Motor neuron (in vitro differentiated cells): ENCODE data around the gene SGF29. TPM values are rescaled to one million over a fixed set of nuclear protein-coding genes. Genes with fewer than 3 reads are reported as not detected.
"Not testable (repeated sequence)": the region's sequence is repeated elsewhere in the genome, so short reads cannot be mapped to it uniquely, and the experiment has no call there.

Experiments
- ATAC-seq, 8 experiments: fragments of 200-7000 bp; cut with Tn5 transposase; replicated peaks in 6 of 8; 2 replicates each; pipeline ENCODE4 v1.8.0; 2021; ENCODE audit warnings: mild to moderate bottlenecking in 8 of 8, moderate library complexity in 8 of 8
- H3K27ac ChIP-seq, 2 donors: fragments of 250-450 bp; sonication (Bioruptor Pico); 2 replicates each; pipeline ENCODE4 v1.9.0; 2021; ENCODE audit warnings: antibody characterized with exemption in 2 of 2, mild to moderate bottlenecking in 2 of 2, moderate library complexity in 1 of 2
- H3K4me1 ChIP-seq, 2 donors: fragments of 250-450 bp; sonication (Bioruptor Pico); replicated peaks in 1 of 2; 2 replicates each; pipeline ENCODE4 v1.6.1; 2021; ENCODE audit warnings: antibody characterized with exemption in 2 of 2, mild to moderate bottlenecking in 2 of 2, moderate library complexity in 1 of 2
- H3K4me3 ChIP-seq, 5 donors: fragments of 250-450 bp; sonication (Bioruptor Pico); 2 replicates each; pipeline ENCODE4 v1.9.0; 2021; ENCODE audit warnings: antibody characterized with exemption in 5 of 5, mild to moderate bottlenecking in 5 of 5, moderate library complexity in 4 of 5
- WGBS, 10 experiments: fragments of 450-650 bp; shearing (Covaris generic); methylation state at CpG; one replicate each; pipeline ENCODE4 v1.0.0; 2022; 5-methylcytosine and 5-hydroxymethylcytosine counted together
- in situ Hi-C, 9 experiments: fragments of 400-800 bp; cut with MboI; loops; one replicate each; pipeline ENCODE4 v1.15.0; 2021; ENCODE audit warnings: low sequenced_read_pairs in 9 of 9, low pct_unique_long_range_greater_than_20kb in 2 of 9; ENCODE audit not compliant: unreplicated experiment in 9 of 9
- total RNA-seq, 8 experiments: library from RNA; unstranded; fragments of 300-600 nt; gene quantifications; 2 replicates each; pipeline versions ENCODE4 v1.2.3 to v1.2.4, GENCODE V29; 2022

SGF29 gene
- total RNA-seq, 8 experiments from 2014 or later = 16.5 to 35.0 (median 24.7) TPM

- no peak overlapping the region for H3K4me3 ChIP-seq
- no peak overlapping the region for H3K27ac ChIP-seq
- in situ Hi-C loops = no loop called here
- no peak for ATAC-seq
- 20% methylated on average over 1 of the region's 8 CpGs; no CpG with 5 or more reads in 9 of the 10 experiments for WGBS, 10 experiments
- H3K4me1 ChIP-seq = peaks cover 8 to 12% of the 10 kb centered on the region in 2 donors
Observed at GRCh38 chr16:28596115-28596630, 42.5 kb downstream of the SGF29 start.

- no peak within 1 kb of the TSS for H3K27ac ChIP-seq
- H3K4me3 ChIP-seq = no peak within 1 kb of the TSS
- ATAC-seq = peak in 1 of 8 experiments; percentile 31
- H3K4me1 ChIP-seq = peaks cover 8 to 12% of the 10 kb centered on the region in 2 donors
- in situ Hi-C loops = no loop called here
- WGBS, 10 experiments = 20 to 50% methylated on average over 2 to 3 of the region's 11 CpGs; no CpG with 5 or more reads in 8 of the 10 experiments
Observed at GRCh38 chr16:28596840-28597691, 43.3 kb downstream of the SGF29 start, which contains the start of gene SULT1A2. Gene SULT1A2 (minus strand): TSS chr16:28597050. CDS start chr16:28595930, 1,120 bp downstream.

GRCh38 chr16:28597692-28598261, 44.1 kb downstream of the SGF29 start:
- H3K27ac ChIP-seq = no peak overlapping the region

GRCh38 chr16:28599377-28600285, 45.9 kb downstream of the SGF29 start:
- peaks cover 8 to 12% of the 10 kb centered on the region in 2 donors for H3K4me1 ChIP-seq
- ATAC-seq = peak in 5 of 8 experiments; percentile 34 to 45 (median 40)
- in situ Hi-C loops, H3K4me3 ChIP-seq, H3K27ac ChIP-seq: not testable (repeated sequence)
- no CpG with 5 or more reads among the region's 17 CpGs for WGBS, 10 experiments

More at GRCh38 chr16:28597692-28598261, 44.1 kb downstream of the SGF29 start:
- in situ Hi-C loops = no loop called here
- Histone ChIP-seq H3K4me3 (no peak overlapping the region), H3K4me1 (peaks cover 8 to 12% of the 10 kb centered on the region in 2 donors)
- peak in 6 of 8 experiments; percentile 16 to 85 (median 72) for ATAC-seq
- WGBS, 10 experiments = 20 to 80% (median 57%) methylated on average over 1 to 4 of the region's 9 CpGs; no CpG with 5 or more reads in 2 of the 10 experiments

GRCh38 chr16:28600965-28601364, 47.2 kb downstream of the SGF29 start:
- in situ Hi-C loops, ATAC-seq, H3K27ac ChIP-seq, H3K4me3 ChIP-seq: not testable (repeated sequence)
- no CpG with 5 or more reads among the region's 20 CpGs for WGBS, 10 experiments
- peaks cover 8 to 12% of the 10 kb centered on the region in 2 donors for H3K4me1 ChIP-seq

- H3K4me3 ChIP-seq, H3K27ac ChIP-seq, ATAC-seq, in situ Hi-C loops: not testable (repeated sequence)
- no CpG with 5 or more reads among the region's 13 CpGs for WGBS, 10 experiments
- peaks cover 8 to 12% of the 10 kb centered on the region in 2 donors for H3K4me1 ChIP-seq
Observed at GRCh38 chr16:28601589-28601988, 47.9 kb downstream of the SGF29 start.

- in situ Hi-C loops, H3K4me3 ChIP-seq, H3K27ac ChIP-seq: not testable (repeated sequence)
- H3K4me1 ChIP-seq = peaks cover 8 to 12% of the 10 kb centered on the region in 2 donors
- WGBS, 10 experiments = no CpG with 5 or more reads among the region's 10 CpGs
- peak in 3 of 8 experiments; percentile 8 to 23 (median 12) for ATAC-seq
Observed at GRCh38 chr16:28602062-28602461, 48.3 kb downstream of the SGF29 start.

GRCh38 chr16:28602529-28602928, 48.8 kb downstream of the SGF29 start:
- peaks cover 4 to 7% of the 10 kb centered on the region in 2 donors for H3K4me1 ChIP-seq
- no peak overlapping the region for H3K27ac ChIP-seq
- H3K4me3 ChIP-seq = no peak overlapping the region
- 10 to 100% (median 100%) methylated on average over 1 of the region's 6 CpGs; no CpG with 5 or more reads in 5 of the 10 experiments for WGBS, 10 experiments
- in situ Hi-C loops = no loop called here
- peak in 3 of 8 experiments; percentile 77 to 83 (median 80) for ATAC-seq

- no peak overlapping the region for H3K27ac ChIP-seq
- in situ Hi-C loops = no loop called here
- 78 to 100% (median 91%) methylated on average over 1 to 6 of the region's 11 CpGs; no CpG with 5 or more reads in 4 of the 10 experiments for WGBS, 10 experiments
- no peaks in the 10 kb centered on the region for H3K4me1 ChIP-seq
- no peak overlapping the region for H3K4me3 ChIP-seq
- no peak for ATAC-seq
Observed at GRCh38 chr16:28603381-28604185, 49.9 kb downstream of the SGF29 start.

GRCh38 chr16:28604186-28604565, 50.5 kb downstream of the SGF29 start:
- 20 to 63% (median 60%) methylated on average over 1 to 5 of the region's 8 CpGs; no CpG with 5 or more reads in 6 of the 10 experiments for WGBS, 10 experiments
- no peak for ATAC-seq
- peaks cover 0 to under 1% of the 10 kb centered on the region in 2 donors for H3K4me1 ChIP-seq
- H3K27ac ChIP-seq = no peak overlapping the region
- no peak overlapping the region for H3K4me3 ChIP-seq
- in situ Hi-C loops = no loop called here

- Histone ChIP-seq H3K27ac (no peak overlapping the region), H3K4me3 (no peak overlapping the region), H3K4me1 (peaks cover 5 to 16% of the 10 kb centered on the region in 2 donors)
- no peak for ATAC-seq
- in situ Hi-C loops = no loop called here
- 40 to 91% (median 80%) methylated on average over 1 to 4 of the region's 16 CpGs; no CpG with 5 or more reads in 7 of the 10 experiments for WGBS, 10 experiments
Observed at GRCh38 chr16:28606291-28607115, 52.8 kb downstream of the SGF29 start.
